HG03159 (cell line): ENCODE results near the gene TAF1B.

Experiments
- ATAC-seq: cut with Tn5 transposase; IDR thresholded peaks from one replicate; pipeline ENCODE4 v1.9.1; 2021; ENCODE audit warnings: mild to moderate bottlenecking, moderate library complexity; ENCODE audit not compliant: unreplicated experiment

Gene TAF1B

DNA sequence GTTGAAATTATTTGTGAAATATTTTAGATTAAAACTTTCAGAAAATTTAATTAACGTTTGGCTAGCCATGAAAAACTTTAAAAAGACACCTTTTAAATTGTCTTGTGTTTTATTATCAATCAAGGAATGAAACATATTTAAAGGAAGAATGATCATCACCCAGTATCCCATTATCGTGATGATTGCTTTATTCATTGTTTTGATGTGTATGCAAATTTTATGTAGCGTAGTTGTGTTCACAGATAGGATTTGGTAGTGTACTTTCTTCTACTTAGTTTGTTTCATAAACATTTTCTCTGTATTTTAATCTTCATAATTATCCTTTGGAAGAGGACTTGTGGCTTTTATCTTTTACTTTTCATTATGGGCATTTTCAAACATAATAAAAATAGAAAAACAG lies 116.0 kb downstream of the TAF1B start:
- no peak for ATAC-seq

DNA sequence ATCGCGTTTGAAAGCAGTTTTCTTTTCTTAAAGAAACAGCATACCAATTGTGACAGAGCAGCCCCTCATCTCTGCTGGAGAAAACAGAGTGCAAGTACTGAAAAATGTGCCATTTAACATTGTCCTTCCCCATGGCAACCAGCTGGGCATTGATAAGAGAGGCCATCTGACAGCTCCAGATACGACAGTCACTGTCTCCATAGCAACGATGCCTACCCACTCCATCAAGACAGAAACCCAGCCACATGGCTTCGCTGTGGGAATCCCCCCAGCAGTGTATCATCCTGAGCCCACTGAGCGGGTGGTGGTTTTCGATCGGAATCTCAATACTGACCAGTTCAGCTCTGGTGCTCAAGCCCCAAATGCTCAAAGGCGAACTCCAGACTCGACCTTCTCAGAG lies 117.7 kb downstream of the TAF1B start:
- ATAC-seq = no peak

DNA sequence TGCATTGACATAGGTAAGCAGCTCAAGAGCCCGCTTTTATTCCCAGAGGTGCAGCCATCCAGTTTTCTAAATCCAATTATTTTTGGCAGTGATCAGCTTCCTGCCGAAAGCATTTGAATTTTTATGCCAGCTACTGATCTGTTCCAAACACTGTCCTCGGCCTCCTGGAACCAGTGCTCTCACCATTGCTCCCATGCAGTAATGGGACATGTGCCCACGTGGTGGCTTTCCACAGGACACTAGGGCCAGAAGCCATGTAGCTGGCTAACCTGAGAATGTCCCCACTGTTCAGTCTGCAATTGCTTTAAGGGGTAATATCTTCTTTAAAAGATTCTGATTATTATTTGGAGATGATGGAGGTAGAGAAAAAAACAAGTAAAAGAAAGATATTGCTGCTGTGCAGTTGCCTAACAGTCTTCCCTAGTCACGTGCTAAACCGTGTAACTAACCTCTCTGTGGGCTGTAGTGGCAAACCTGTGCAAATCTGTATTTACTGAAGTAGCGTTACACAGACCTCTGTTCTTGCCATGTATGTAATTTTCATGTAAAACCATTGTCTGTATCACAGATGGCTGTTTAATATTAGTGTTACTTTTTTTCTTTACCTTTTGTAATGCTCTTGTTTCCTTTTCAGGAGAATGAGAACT lies 121.2 kb downstream of the TAF1B start:
- ATAC-seq = no peak

DNA sequence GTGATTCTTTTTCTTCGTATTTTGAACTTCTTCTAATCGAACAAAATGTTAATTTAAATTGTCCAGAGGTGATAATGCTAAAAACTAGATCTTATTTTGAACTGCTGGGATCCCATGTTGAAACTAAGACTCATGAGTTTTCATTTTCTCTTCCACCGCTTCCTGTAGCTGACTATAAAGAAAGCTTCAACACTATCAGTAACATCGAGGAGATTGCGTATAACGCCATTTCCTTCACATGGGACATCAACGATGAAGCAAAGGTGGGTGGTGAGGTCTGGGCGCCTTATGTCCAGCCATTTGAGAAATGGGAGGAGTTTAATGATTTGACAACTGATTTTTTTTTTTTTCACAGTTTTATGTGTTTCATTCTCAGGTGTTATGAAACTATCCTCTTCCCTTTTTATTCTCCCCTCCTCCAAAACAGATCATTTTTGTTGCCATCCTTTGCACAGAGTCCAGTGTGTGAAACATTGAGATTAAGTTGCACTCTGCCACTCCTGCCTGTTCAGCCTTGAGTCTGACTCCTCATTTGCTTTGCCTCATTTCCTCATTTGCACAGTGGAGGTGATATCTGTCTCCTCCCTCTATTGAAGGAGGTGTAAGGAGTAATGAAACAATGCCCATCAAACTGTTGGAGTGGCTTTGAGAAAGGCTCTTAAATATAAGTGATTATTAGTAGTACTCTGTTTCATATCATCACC lies 122.0 kb downstream of the TAF1B start:
- ATAC-seq = no peak

DNA sequence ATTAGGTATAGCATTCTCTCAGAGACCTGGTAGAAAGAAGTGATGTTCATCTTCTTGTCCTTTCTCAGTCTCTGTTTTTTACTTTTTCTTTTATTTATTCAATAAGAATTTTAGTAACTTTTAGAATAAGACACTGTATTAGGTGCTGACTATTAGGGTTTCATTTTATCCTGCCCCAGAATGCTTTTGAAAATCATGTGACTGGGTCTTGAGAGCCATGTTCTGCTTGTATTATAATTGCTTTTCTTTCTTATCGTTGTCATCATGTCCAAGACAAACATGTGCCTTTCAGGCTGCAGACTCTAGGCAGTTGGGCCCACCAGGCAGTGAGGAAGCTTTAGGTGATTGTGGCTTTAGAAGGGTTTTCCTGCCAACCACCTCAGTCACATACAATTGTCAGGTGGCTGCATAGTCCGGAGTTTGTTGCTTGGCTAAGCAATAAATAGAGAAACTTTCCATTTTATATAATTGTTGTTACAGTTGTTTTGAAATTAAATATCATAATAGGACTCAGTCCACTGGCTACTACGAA lies 123.3 kb downstream of the TAF1B start:
- no peak for ATAC-seq

DNA sequence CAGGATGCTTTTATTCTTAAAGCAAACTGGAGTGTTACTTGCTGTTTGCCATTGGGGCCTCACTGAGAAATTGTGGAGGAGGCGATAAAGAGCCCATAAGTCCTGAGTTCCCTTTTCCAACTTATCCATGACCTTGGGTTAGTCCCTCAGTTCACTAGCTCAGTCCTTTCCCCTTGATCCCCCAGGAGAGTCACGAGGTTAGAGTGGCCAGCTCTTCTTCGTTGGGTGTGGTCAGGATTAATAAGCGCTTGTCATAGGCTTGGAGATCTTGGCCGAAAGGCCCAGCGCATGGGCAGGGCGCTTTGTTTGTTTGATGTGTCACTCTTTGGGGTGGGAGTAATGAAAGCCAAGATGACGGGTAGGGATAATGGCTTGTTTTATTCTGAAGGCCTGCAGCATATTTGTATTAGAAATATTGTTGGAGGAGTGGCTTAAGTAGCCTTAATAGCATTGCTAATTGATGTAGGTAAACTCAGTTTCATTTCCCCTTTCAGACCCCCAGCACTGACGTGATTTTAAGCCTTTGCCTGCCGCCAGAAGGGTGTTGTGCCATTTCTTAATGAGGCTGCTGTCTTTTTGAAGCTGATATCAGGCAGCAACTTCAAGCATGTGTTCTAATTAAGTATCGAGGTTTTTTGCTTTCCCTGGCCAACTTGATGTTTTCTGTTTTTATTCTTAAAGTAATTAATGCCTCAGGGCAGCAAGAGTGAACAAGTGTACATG lies 123.9 kb downstream of the TAF1B start:
- peak; percentile 66 for ATAC-seq

DNA sequence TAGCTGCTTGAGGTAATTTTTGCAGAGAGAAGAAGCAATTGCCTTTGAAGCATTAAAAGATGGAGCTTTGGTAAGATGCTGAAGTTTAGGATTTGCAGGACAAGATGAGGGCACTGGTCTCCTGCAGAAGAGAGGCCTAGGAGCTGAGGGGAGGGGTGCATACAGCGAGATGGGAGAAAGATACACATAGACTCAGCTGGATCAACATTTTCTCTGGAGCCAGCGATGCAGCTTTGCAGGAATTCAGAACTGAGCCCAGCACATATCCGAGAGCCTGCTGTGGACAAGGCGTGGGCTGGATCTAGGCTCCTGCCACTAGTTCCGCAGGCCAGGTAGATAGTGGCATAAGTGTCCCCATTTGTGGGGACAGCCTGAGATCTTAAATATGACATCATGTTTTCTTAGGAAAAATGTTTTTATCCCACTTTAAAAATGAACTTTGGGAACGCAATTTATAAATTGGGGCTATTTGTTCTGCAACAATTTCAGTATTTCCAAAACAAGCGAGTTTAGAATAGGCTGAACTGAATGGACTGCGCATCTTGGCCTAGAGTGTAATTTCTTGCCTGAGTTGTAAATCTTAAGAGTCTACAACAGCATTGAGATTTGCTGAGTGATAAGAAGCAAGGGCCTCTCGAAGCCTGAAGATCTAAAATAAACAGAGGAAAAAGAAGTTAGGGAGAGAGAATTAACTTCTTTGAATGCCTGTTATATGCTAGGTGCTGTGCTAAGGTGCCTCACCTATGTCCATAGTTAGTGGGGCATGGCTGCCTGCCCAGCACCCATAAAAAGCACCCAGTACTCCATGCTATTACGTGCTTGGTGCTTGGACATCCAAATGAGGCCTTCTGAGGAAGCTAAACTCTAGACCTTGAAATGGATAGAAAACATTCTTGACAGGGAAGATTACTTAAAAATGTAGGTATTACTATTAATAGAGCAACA lies 125.6 kb downstream of the TAF1B start:
- ATAC-seq = no peak

DNA sequence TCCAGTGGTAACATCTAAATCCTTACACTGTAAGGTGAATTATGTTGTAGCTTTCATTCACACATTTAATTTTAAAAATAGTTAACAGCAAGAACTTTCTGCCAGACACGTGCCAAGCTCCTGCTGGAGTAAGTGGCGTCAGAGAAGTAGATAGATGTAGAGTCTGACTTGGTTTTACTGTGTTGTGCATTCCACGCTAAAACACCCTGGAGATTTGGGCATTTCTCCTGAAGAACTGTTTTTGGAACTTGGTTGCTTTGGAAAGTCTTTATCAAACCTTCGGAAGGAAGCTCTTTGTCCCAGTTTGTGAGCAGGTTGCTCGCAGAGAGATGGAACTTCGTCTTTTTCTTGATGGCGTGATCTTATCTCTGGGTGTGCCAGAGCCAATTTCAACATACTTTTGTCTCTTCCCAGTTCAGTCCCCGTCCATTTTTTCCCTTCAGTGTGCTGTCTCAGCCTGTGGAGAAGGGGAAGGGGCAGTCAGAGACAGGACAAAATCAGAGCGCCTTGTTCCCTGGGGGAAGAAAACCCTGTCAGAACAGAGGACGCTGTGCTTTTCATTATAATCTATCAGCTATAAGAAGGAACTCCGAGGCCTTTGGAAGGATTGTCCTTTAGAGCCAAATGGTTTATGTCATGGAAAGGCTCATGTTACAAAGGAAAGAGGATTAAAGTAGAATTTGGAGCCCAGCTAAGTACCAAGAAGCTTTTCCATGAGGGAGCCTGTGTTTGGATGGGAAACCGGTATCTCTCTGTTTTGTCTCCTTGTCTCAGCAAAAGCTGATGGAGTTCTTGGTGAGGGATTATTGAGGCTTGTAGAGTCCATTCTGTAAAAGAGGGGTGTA lies 127.1 kb downstream of the TAF1B start:
- ATAC-seq = no peak

DNA sequence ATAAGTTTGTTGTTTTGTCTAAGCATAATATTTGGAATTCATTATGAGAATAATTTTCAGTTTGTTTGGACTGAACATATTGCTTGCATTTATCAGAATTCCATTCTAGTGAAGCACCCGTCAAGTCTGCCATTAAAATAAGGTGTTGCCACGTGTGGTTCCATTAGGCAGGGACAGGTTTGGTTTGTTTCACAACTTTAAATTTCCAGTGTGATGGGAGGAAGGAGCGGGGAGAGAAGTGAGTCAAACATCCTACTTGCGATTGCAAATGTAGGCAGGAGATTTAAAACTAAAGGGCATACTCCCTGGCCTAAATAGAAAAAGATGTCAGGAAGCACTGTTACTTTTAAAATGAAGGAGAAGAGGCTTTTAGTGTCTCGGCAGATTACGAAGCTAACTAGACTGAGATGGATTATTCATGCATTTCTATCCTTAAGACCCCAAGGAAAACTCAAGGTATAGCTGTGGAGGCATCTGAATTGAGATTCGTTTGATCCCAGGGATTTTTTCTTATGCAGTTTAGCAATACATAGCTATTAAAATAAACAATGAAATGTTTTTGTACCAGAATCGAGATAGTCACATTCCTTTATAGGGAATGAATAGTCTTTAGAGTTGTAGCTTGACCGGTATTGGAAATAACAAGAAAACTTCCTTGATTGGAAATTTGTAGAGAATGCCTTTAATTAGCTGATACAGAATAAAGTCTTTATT lies 128.0 kb downstream of the TAF1B start:
- ATAC-seq = no peak

DNA sequence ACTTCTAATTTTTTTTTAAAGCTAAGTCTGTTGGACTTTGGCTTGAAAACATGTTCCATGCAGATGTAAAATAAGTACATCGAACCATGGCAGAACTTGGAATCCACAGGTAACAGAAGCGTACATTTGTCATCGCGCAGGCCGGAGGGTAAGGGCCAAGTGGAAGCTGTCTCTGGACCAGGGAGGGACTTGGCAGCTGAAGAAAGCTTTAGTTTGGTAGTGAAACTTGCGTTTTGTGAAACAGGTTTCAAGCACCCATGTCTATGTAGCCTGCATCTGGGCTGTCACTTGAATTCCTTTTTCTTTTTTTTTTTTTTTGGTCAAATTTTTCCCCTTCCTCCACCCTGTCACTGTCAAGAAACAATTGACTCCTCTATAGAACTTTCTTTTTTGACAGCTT lies 128.6 kb downstream of the TAF1B start:
- no peak for ATAC-seq

DNA sequence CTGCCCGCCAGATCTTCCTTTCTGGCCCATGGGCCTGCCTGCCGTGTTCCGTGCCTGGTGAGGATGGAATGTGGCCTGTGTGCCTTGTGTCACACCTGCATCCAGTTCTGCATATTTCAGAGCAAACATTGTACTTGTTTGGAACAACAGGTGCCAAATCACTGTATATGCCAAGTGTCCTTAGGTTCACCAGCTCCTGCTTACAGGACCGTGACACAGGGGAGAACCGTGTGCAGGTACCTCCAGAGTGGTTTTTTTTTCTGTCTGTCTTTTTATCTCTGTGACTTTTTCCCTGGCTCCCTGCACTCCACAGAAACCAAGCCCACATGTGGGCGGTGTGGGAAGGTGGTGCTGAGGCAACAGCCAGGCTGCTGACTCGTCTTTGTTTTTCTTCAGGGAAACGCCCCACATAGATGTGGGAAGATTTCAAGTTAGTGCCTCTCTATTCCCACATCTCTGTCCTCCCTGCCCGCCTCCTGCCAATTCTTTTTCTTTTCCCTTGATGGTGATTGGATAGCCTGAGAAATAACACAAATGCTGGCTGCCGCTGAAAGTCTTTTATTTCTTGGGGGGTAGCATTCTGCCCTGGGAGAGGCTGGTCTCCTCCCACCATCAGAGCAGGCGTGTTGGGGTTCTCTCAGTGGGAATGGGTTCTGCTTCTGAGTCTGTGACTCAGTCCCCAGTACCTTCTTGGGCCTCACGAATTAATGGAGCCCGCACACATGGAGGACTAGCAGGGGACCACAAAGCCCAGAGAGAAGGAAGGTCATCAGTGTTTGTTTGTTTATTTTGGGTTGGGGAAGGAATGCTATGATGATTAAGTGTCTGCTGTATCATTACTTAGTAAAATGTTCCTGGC lies 129.6 kb downstream of the TAF1B start:
- no peak for ATAC-seq

DNA sequence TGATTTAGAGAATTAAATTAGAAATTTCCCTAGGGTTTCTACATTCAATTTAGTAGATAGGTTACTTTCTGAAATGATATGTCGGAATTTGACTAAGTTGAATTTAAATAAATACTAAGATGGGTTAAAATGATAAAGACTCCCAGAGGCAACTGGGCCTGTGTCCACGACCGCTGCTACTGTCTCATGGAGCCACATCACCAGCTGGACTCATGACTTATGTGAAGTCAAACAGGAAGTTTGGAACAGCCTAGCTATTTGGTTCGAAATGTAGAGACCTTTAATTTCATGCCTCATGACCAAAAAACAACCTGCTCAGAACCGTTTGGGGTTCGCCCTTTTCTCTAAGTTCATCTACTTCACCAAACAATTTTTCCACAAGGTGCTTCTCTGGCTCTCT lies 130.4 kb downstream of the TAF1B start:
- ATAC-seq = no peak

DNA sequence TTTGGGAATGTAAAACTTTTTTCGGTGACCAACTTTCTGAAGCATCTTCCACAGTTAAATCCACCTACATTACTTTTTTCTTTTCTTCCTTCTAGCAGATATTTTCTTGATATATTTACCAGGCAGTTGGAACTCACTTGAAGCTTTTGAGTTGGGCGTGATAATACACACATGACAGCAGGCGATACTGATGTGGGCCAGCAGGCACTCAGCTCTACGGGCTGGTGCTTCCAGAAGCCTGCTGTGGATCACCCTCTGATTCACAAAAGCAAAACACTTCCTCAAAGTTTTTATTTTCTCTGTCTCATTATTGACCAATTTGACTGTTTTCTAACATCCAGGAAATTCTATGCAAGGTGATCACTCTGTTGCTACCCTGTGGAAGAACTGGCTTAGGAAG lies 131.1 kb downstream of the TAF1B start:
- no peak for ATAC-seq

DNA sequence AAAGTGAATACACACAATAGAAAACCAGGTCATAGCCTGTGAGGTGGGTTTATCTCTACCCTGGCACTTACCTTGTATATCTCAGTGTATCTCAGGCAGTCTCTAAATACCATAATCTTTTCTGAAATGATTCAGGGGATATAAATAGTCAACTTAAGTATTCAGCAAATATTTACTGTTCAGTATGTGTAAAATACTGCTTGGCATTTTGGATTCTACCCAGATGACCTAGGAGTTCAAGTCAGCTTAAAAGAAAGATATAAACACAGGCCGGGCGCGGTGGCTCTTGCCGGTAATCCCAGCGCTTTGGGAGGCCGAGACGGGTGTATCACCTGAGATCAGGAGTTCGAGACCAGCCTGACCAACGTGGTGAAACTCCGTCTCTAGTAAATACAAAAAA lies 132.1 kb downstream of the TAF1B start:
- no peak for ATAC-seq

DNA sequence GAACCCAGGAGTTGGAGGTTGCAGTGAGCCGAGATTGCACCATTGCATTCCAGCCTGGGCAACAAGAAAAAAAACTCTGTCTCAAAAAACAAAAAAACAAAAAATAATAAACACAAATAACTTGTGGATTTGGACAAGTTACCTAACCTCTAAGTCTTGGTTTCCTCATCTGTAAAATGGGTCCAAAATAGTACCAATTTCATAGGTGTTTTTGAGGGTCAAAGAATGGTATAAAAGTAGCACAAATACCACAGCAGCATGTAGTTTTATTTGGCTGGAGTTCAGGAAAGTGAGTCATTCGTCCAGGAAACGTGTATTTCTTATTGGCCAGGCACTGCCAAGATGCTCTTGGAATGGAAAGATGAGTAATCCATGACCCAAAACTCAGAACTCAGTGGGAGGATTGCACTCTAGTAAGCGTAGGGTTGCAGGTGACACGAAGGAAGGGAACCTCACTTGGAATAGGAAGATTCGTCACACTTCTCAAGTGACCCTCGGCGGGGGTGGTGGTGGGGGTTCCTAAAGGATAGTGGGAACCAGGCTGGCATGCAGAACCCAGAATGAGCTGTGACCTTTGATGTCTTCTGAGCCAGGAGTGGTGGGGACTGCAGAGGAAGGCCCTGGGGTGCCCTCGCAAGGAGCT lies 132.7 kb downstream of the TAF1B start:
- no peak for ATAC-seq

DNA sequence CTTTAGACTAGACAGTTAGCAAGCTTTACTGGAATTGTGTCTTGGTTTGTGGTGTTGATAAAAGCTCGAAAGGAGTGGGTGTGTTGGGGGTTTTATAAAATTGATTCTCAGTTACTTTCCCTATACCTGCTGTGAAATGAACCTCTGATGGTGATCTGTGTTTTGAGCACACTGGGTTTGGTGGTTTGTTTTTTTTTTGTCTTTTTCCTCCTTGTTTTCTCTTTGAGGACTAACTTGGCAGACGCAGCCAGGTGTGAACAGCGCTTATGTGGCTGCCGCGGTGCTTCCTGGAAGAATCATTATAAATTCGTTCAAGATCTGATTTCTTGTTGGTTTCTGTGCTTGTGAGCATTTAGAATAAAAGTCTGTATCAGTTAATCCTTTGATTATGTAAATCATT lies 136.7 kb downstream of the TAF1B start:
- no peak for ATAC-seq

DNA sequence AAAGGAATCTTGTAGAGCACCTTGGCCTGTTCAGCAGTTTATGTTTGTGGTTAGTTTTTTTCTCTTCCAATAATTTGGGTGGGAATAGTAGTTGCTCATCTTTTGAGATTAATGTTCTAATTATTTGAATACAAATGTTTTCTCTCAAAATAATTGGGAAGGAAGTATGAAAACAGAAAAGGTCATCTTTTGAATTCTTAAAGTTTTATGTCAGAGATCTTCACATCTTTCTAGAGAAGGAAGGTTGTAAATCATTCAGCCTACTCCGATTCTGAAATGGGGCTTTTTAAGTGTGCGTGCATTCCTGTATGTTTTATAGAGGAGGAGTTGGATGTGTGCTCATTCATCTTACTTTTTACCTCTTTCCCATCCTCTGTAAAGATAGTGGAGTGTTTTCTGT lies 137.2 kb downstream of the TAF1B start:
- ATAC-seq = no peak

DNA sequence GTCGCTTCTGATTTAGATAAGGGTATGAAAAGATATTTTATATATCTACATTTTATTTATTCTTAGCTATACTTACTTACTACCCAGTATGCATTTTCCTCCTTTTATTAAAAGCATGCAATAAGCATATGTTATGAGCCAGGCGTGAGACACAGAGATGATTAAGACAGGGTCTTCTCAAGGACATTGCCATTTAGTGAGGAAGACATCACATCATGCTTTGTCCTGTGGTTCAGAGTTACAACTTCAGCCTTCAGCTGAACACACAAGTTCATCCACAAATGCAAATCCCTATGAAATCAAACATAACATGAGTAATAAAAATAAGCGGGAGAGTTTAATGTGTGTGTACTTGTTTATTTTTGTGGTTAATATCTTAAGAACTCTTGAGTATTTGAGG lies 138.4 kb downstream of the TAF1B start:
- no peak for ATAC-seq
